Measurements from ENCODE around the gene HDAC4.

The HDAC4 gene

GRCh38 chr2:239312081-239312511, 88.7 kb downstream of the HDAC4 start:
- no peak for TF ChIP-seq POLR2AphosphoS5 (IDR thresholded peaks at IDR 0.05; ENCODE audit: low read depth)
- TF ChIP-seq CTCF (IDR thresholded peaks at IDR 0.05; ENCODE audit: insufficient read depth, low read length), result no peak
- TF ChIP-seq REST (IDR thresholded peaks at IDR 0.05; ENCODE audit: insufficient replicate concordance, low read depth), result no peak
- TF ChIP-seq GABPA (IDR thresholded peaks at IDR 0.05; ENCODE audit: low read depth), result no peak
- Histone ChIP-seq H3K27me3 (ENCODE audit: insufficient read depth, poor library complexity, severe bottlenecking) (no peaks in the 10 kb centered on the region), H3K4me3 (replicated peaks; ENCODE audit: insufficient read depth, low read length) (no peak overlapping the region), H3K27ac (replicated peaks) (no peak overlapping the region)
- no peak for DNase-seq (ENCODE audit: low read depth in 1 of 2, low spot score in 1 of 2)

GRCh38 chr2:239311132-239312040, 89.4 kb downstream of the HDAC4 start:
- Histone ChIP-seq H3K27me3 (ENCODE audit: insufficient read depth, poor library complexity, severe bottlenecking) (no peaks in the 10 kb centered on the region), H3K27ac (replicated peaks) (no peak overlapping the region), H3K4me3 (replicated peaks; ENCODE audit: insufficient read depth, low read length) (no peak overlapping the region)
- no peak for DNase-seq (ENCODE audit: low read depth in 1 of 2, low spot score in 1 of 2)
- TF ChIP-seq CTCF (IDR thresholded peaks at IDR 0.05; ENCODE audit: insufficient read depth, low read length), result no peak
- no peak for TF ChIP-seq SPI1 (IDR thresholded peaks at IDR 0.05; ENCODE audit: borderline replicate concordance, low read depth)
- no peak for TF ChIP-seq GABPA (IDR thresholded peaks at IDR 0.05; ENCODE audit: low read depth)

GRCh38 chr2:239310401-239311061, 90.3 kb downstream of the HDAC4 start:
- H3K4me3 ChIP-seq (replicated peaks; ENCODE audit: insufficient read depth, low read length), result no peak overlapping the region
- no peak for DNase-seq (ENCODE audit: low read depth in 1 of 2, low spot score in 1 of 2)
- no peak overlapping the region for H3K27ac ChIP-seq (replicated peaks)
- TF ChIP-seq SPI1 (IDR thresholded peaks at IDR 0.05; ENCODE audit: borderline replicate concordance, low read depth) (no peak), REST (IDR thresholded peaks at IDR 0.05; ENCODE audit: insufficient replicate concordance, low read depth) (no peak), GABPA (IDR thresholded peaks at IDR 0.05; ENCODE audit: low read depth) (no peak), CTCF (IDR thresholded peaks at IDR 0.05; ENCODE audit: insufficient read depth, low read length) (no peak), POLR2AphosphoS5 (IDR thresholded peaks at IDR 0.05; ENCODE audit: low read depth) (no peak)
- no peaks in the 10 kb centered on the region for H3K27me3 ChIP-seq (ENCODE audit: insufficient read depth, poor library complexity, severe bottlenecking)

All from HL-60 (cell line).